ENCODE data around the gene SPACA9.
A peak's percentile ranks its signal among the peaks of the same experiment; 100 is the strongest.

SPACA9 gene

GRCh38 chr9:132894862-132895835 is 16.5 kb downstream of the SPACA9 start:
- no peak for DNase-seq

- no peak for DNase-seq
Measured at GRCh38 chr9:132896264-132896663, 17.6 kb downstream of the SPACA9 start.

GRCh38 chr9:132896906-132897305 is 18.2 kb downstream of the SPACA9 start:
- no peak for DNase-seq

DNA sequence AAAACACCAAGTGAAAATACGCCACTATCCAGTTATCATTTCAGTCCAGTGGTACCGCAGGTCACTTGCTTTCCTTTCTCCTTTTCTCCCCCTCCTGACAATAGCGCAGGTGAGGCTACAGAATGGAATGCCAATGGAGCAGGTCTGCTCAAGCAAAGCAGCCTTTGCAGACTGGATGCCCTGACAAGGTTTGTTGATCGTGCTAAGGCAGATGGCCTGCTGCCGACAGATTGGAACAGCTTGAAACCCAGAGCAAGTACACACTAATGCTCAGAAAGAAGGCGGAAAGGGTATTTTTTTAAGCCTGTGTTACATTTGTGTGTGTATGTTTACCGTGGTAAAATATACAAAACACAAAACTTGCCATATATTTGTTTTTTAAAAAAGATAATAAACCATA is 19.4 kb downstream of the SPACA9 start:
- no peak for DNase-seq

- peak; percentile 65 for DNase-seq
Measured at GRCh38 chr9:132901858-132902831, 23.4 kb downstream of the SPACA9 start.

GRCh38 chr9:132903574-132904492 is 25.1 kb downstream of the SPACA9 start:
- no peak for DNase-seq

DNA sequence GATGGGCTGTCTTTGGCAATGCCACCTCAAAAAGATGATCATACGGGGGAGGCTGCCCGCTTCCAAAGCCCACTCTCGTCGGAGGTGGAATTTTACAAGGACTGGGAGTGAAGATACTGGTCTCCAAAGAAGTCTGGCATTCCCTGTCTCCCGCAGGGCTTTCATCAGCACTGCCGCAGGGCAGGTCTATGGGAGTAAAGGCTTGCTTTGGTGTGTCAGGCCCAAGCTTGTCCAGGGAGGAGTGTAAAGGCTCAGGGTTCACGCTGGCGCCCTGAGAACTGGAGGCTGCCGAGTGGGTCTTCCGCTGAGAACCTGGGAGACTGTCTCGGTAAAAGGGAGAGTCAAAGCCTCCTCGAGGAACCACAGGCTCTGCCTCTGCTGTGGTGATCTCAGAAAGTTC is 27.0 kb downstream of the SPACA9 start:
- DNase-seq = no peak

- no peak for DNase-seq
Measured at GRCh38 chr9:132908635-132909034, 29.9 kb downstream of the SPACA9 start.

- no peak for DNase-seq
Measured at GRCh38 chr9:132909311-132909710, 30.6 kb downstream of the SPACA9 start.

GRCh38 chr9:132910376-132910775 is 31.7 kb downstream of the SPACA9 start:
- DNase-seq = no peak

- DNase-seq = no peak
Measured at GRCh38 chr9:132912131-132912530, 33.4 kb downstream of the SPACA9 start.

DNA sequence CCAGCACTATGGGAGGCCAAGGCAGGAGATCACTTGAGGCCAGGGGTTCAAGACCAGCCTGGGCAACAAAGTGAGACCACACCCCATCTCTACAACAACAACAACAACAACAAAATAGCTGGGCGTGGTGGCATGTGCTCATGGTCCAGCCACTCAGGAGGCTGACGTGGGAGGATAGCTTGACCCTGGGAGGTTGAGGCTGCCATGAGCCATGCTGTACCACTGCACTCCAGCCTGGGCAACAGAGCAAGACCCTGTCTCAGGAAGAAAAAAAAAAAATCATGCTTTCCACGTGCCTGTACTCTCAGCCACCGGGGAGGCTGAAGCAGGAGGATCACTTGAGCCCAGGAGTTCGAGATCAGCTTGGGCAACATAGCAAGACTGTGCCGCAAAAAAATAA is 36.2 kb downstream of the SPACA9 start:
- no peak for DNase-seq

DNA sequence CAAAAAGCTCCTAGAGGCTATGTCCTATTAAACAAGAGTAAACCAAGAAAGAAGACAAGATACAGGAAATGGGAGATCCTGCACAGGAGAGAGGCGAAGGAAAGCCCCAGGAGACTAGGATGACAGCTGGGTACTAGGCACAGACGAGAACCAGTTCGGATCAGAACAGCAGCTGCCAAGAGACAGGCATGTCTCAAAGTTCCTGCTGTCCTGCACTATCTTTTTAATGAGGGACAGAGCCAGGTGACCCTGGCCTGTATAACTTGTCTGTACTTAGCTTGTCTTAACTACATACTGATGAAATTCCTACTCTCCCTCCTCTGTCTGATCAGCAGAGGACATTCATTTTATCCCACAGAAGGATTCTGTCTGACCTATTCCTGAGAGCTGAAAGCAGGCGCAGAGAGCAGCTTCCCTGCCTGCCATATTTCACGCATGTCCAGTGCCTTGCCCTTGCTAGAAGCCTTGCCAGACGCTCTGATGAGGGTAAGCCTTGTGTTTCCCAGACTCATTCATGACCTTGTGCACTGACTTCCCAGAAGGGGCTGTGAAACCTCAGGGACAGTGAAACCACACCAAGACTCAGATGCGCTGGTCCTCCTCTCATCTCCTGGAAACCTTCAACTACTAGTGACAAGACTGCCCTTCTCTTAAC is 41.0 kb downstream of the SPACA9 start:
- DNase-seq = no peak

DNA sequence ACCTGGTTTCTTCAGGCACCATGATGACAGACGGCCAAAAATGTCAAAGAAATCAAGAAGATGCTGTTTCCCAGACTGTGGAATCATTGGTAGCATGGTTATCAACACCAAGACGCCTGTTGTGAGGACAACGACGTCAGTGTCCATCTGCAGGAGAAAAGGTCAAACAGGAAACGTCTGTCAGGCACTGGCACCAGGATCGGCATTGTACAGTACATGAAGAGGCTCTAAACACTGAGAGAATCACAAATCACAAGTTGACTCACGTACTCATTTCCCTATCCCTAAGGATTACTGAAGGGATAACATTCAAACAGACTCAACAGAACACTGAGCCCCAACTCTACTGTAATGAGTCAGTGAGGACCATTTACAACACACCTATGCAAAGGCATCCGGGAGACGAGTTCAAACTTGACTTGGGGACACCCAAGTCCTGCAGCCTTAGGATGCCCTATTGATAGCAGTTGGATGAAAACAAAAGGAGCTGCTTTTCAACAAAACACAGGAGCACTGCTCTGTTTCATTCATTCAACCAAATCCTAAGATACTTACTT is 44.7 kb downstream of the SPACA9 start:
- DNase-seq = no peak

GRCh38 chr9:132927704-132928103 is 49.0 kb downstream of the SPACA9 start:
- DNase-seq = no peak

GRCh38 chr9:132931178-132931735 is 52.6 kb downstream of the SPACA9 start:
- DNase-seq = no peak

GRCh38 chr9:132935026-132935425 is 56.3 kb downstream of the SPACA9 start:
- DNase-seq = no peak

GRCh38 chr9:132937463-132937901 is 58.8 kb downstream of the SPACA9 start:
- DNase-seq = no peak

- no peak for DNase-seq
Measured at GRCh38 chr9:132939169-132939568, 60.5 kb downstream of the SPACA9 start.

All from stimulated activated CD4-positive, alpha-beta T cell treated with anti-CD3 and anti-CD28 coated beads, Interleukin-4, amount 100 ng/mL, for 1 hour (primary cell).